HG02970 (cell line): ENCODE results near the gene MACROD2.

Source experiments
- ATAC-seq: cut with Tn5 transposase; IDR thresholded peaks from one replicate; pipeline ENCODE4 v1.9.1; 2021; ENCODE audit warnings: mild to moderate bottlenecking, moderate library complexity, moderate number of reproducible peaks; ENCODE audit not compliant: unreplicated experiment, low FRiP score

MACROD2 gene

GRCh38 chr20:15814911-15815310 is 1819.6 kb downstream of the MACROD2 start:
- no peak for ATAC-seq

- ATAC-seq: no peak
These were observed 1822.0 kb downstream of the MACROD2 start for GRCh38 chr20:15817351-15817750.

GRCh38 chr20:15818651-15819071 is 1823.3 kb downstream of the MACROD2 start:
- ATAC-seq: no peak

GRCh38 chr20:15823718-15824117 is 1828.4 kb downstream of the MACROD2 start:
- no peak for ATAC-seq

GRCh38 chr20:15827628-15828027 is 1832.3 kb downstream of the MACROD2 start:
- no peak for ATAC-seq

- ATAC-seq: no peak
These were observed 1835.9 kb downstream of the MACROD2 start for GRCh38 chr20:15831201-15831600.

- ATAC-seq: no peak
These were observed 1837.2 kb downstream of the MACROD2 start for GRCh38 chr20:15832512-15832911.

GRCh38 chr20:15834857-15835256 is 1839.5 kb downstream of the MACROD2 start:
- ATAC-seq: no peak

GRCh38 chr20:15835811-15836210 is 1840.5 kb downstream of the MACROD2 start:
- no peak for ATAC-seq

GRCh38 chr20:15836634-15837033 is 1841.3 kb downstream of the MACROD2 start:
- no peak for ATAC-seq

GRCh38 chr20:15837563-15837962 is 1842.2 kb downstream of the MACROD2 start:
- ATAC-seq: no peak

GRCh38 chr20:15838466-15838865 is 1843.2 kb downstream of the MACROD2 start:
- no peak for ATAC-seq

GRCh38 chr20:15840636-15841301 is 1845.5 kb downstream of the MACROD2 start:
- no peak for ATAC-seq

- ATAC-seq: no peak
These were observed 1847.6 kb downstream of the MACROD2 start for GRCh38 chr20:15842872-15843271.

GRCh38 chr20:15843777-15844176 is 1848.5 kb downstream of the MACROD2 start:
- no peak for ATAC-seq

- no peak for ATAC-seq
These were observed 1852.0 kb downstream of the MACROD2 start for GRCh38 chr20:15847196-15847784.

- ATAC-seq: no peak
These were observed 1852.8 kb downstream of the MACROD2 start for GRCh38 chr20:15848126-15848525.

- no peak for ATAC-seq
These were observed 1853.8 kb downstream of the MACROD2 start for GRCh38 chr20:15848995-15849610.

- ATAC-seq: no peak
These were observed 1856.4 kb downstream of the MACROD2 start for GRCh38 chr20:15851576-15852215.

- ATAC-seq: no peak
These were observed 1859.6 kb downstream of the MACROD2 start for GRCh38 chr20:15854911-15855310.

GRCh38 chr20:15857173-15857784 is 1862.0 kb downstream of the MACROD2 start:
- ATAC-seq: no peak
